HCT116 (cell line): ENCODE results near the gene FFAR3. TPM values are rescaled to one million over a fixed set of nuclear protein-coding genes. Genes with fewer than 3 reads are reported as not detected.

Source experiments
- ATAC-seq: fragments of 200-7000 bp; cut with Tn5 transposase; 2 replicates; pipeline ENCODE4 v1.9.1; 2020; ENCODE audit warnings: mild to moderate bottlenecking, moderate library complexity
- BruUV-seq: library from RNA; stranded (reverse); fragments of 400-500 nt; replicated peaks from 2 replicates; lab custom pipeline; 2021; lab: Mats Ljungman, UMichigan
- CTCF ChIA-PET: fragments of 300-600 bp; sonication (Branson Sonifier 250); formaldehyde crosslinking; loops from one replicate; lab custom pipeline; 2021; ENCODE audit warnings: antibody characterized with exemption; lab: Charles Lee
- POLR2A ChIA-PET: fragments of 300-600, 350-600 bp; sonication (Branson Sonifier 250); formaldehyde crosslinking; loops from one replicate; lab custom pipeline; 2021; ENCODE audit warnings: antibody characterized with exemption; lab: Charles Lee
- RAD21 ChIA-PET, 2 experiments: fragments of 300-600 bp; sonication (Branson Sonifier 250); formaldehyde crosslinking; loops; one replicate each; lab custom pipeline; 2023; ENCODE audit warnings: low total read pairs in 2 of 2; ENCODE audit not compliant: uncharacterized antibody in 2 of 2, unreplicated experiment in 2 of 2, low non-redundant PET in 1 of 2; lab: Charles Lee
- DNase-seq: peaks from one replicate; pipeline ENCODE4 v3.0.0-alpha.2; 2010; ENCODE audit warnings: low read depth, low spot score
- H2AFZ ChIP-seq: fragments of 200-600 bp; shearing (Covaris generic), sonication (generic); 2 replicates; pipeline ENCODE4 v1.6.1; 2017; ENCODE audit warnings: low read depth, mixed run types, mixed read lengths, antibody characterized with exemption, low read length; ENCODE audit not compliant: poor library complexity, severe bottlenecking
- H3K27ac ChIP-seq: 2 replicates; pipeline ENCODE4 v1.5.1; 2012; ENCODE audit warnings: low read depth, low read length
- H3K27me3 ChIP-seq: fragments of 200-600 bp; sonication (generic); 2 replicates; pipeline ENCODE4 v1.6.1; 2016; ENCODE audit warnings: mixed run types, low read length, mixed read lengths; ENCODE audit not compliant: insufficient read depth
- H3K36me3 ChIP-seq, 2 experiments: fragments of 200-500 bp in 1 of 2; fragments of 200-600 bp in 1 of 2; sonication (Bioruptor generic) in 1 of 2; sonication (generic) in 1 of 2; 2 replicates each; pipeline versions ENCODE4 v1.5.1 to v1.6.1; 2014 to 2016; ENCODE audit warnings: low read length in 2 of 2, inconsistent platforms in 1 of 2, mixed read lengths in 1 of 2, mixed run types in 1 of 2; ENCODE audit not compliant: insufficient read depth in 2 of 2, control insufficient read depth in 1 of 2
- H3K4me1 ChIP-seq, 2 experiments: fragments of 200-600 bp in 1 of 2; sonication (generic) in 1 of 2; 2 replicates each; pipeline versions ENCODE4 v1.5.1 to v1.6.1; 2012 to 2017; ENCODE audit warnings: low read length in 2 of 2, inconsistent platforms in 1 of 2, mild to moderate bottlenecking in 1 of 2, mixed read lengths in 1 of 2, mixed run types in 1 of 2, moderate library complexity in 1 of 2; ENCODE audit not compliant: insufficient read depth in 2 of 2, control insufficient read depth in 1 of 2
- H3K4me2 ChIP-seq: fragments of 200-600 bp; sonication (generic); 2 replicates; pipeline ENCODE4 v1.6.1; 2017; ENCODE audit warnings: mixed run types, low read length, mixed read lengths
- H3K4me3 ChIP-seq, 2 experiments: fragments of 200-600 bp in 1 of 2; sonication (generic) in 1 of 2; replicated peaks in 1 of 2; 2 replicates each; pipeline ENCODE4 v1.5.1; 2011 to 2016; ENCODE audit warnings: low read length in 2 of 2, control low read depth in 1 of 2, low read depth in 1 of 2, mild to moderate bottlenecking in 1 of 2, mixed read lengths in 1 of 2, mixed run types in 1 of 2
- H3K79me2 ChIP-seq: fragments of 200-600 bp; sonication (generic); 2 replicates; pipeline ENCODE4 v1.6.1; 2017; ENCODE audit warnings: mild to moderate bottlenecking, mixed run types, low read length, moderate library complexity, mixed read lengths; ENCODE audit not compliant: insufficient read depth
- H3K9ac ChIP-seq: fragments of 200-600 bp; sonication (generic); 2 replicates; pipeline ENCODE4 v1.6.1; 2016; ENCODE audit warnings: low read length, mixed read lengths
- H3K9me2 ChIP-seq: fragments of 200-600 bp; sonication (generic), shearing (Covaris generic); 2 replicates; pipeline ENCODE4 v1.6.1; 2017; ENCODE audit warnings: mixed run types, mild to moderate bottlenecking, moderate library complexity; ENCODE audit not compliant: insufficient read depth
- H3K9me3 ChIP-seq, 2 experiments: fragments of 200-500 bp in 1 of 2; fragments of 200-600 bp in 1 of 2; sonication (Bioruptor generic) in 1 of 2; sonication (generic) in 1 of 2; 2 replicates each; pipeline ENCODE4 v1.6.1; 2014 to 2017; ENCODE audit warnings: low read length in 2 of 2, mixed read lengths in 2 of 2, inconsistent platforms in 1 of 2, low read depth in 1 of 2, mild to moderate bottlenecking in 1 of 2, mixed run types in 1 of 2, moderate library complexity in 1 of 2; ENCODE audit not compliant: control insufficient read depth in 1 of 2, insufficient read depth in 1 of 2
- H4K20me1 ChIP-seq: fragments of 200-600 bp; sonication (generic), shearing (Covaris generic); 2 replicates; pipeline ENCODE4 v1.6.1; 2017; ENCODE audit warnings: mixed run types, mild to moderate bottlenecking, moderate library complexity; ENCODE audit not compliant: insufficient read depth
- ATF3 ChIP-seq: IDR thresholded peaks from 2 replicates; pipeline ENCODE4 v1.6.1; 2012
- CEBPB ChIP-seq: IDR thresholded peaks from 2 replicates; pipeline ENCODE4 v1.6.1; 2012; ENCODE audit warnings: low read depth
- EZH2 ChIP-seq: fragments of 200-600 bp; sonication (generic); IDR thresholded peaks from 2 replicates; pipeline ENCODE4 v1.6.1; 2017; ENCODE audit warnings: antibody characterized with exemption, mixed run types
- EZH2phosphoT487 ChIP-seq: fragments of 200-600 bp; IDR thresholded peaks from 2 replicates; pipeline ENCODE4 v1.6.1; 2018; ENCODE audit warnings: antibody characterized with exemption, borderline replicate concordance
- FOSL1 ChIP-seq: IDR thresholded peaks from 2 replicates; pipeline ENCODE4 v1.6.1; 2012; ENCODE audit warnings: low read depth
- MAX ChIP-seq: IDR thresholded peaks from 2 replicates; pipeline ENCODE4 v1.6.1; 2012
- POLR2A ChIP-seq: IDR thresholded peaks from 2 replicates; pipeline ENCODE4 v1.7.0; 2011; ENCODE audit warnings: borderline replicate concordance; ENCODE audit not compliant: insufficient read depth, insufficient read length; ENCODE audit errors: extremely low read depth
- RAD21 ChIP-seq: IDR thresholded peaks from 2 replicates; pipeline ENCODE4 v1.6.1; 2012; ENCODE audit warnings: low read depth, mild to moderate bottlenecking
- REST ChIP-seq: IDR thresholded peaks from 2 replicates; pipeline ENCODE4 v1.6.1; 2012; ENCODE audit warnings: low read depth
- SIN3A ChIP-seq: IDR thresholded peaks from 2 replicates; pipeline ENCODE4 v1.6.1; 2012; ENCODE audit warnings: low read depth
- SRF ChIP-seq: IDR thresholded peaks from 2 replicates; pipeline ENCODE4 v1.6.1; 2012; ENCODE audit warnings: low read depth
- TCF7L2 ChIP-seq: IDR thresholded peaks from 2 replicates; pipeline ENCODE4 v1.7.0; 2011; ENCODE audit warnings: borderline replicate concordance, inconsistent platforms; ENCODE audit not compliant: insufficient read depth, insufficient read length; ENCODE audit errors: extremely low read depth
- YY1 ChIP-seq: IDR thresholded peaks from 2 replicates; pipeline ENCODE4 v1.6.1; 2011; ENCODE audit warnings: low read length, low read depth, moderate library complexity, mild to moderate bottlenecking; ENCODE audit not compliant: insufficient replicate concordance; ENCODE audit errors: extremely low read depth
- ZFX ChIP-seq: fragments of 450-650 bp; IDR thresholded peaks from 2 replicates; pipeline ENCODE4 v1.6.1; 2017
- intact Hi-C: fragments of 100-400 bp; cut with micrococcal nuclease; formaldehyde crosslinking; loops from 2 replicates; pipeline ENCODE4 v1.10.0; 2022
- total RNA-seq: library from RNA; stranded (reverse); gene quantifications from one replicate; pipeline ENCODE4 v1.2.1, GENCODE V29; 2021; ENCODE audit not compliant: unreplicated experiment

Gene FFAR3
- total RNA-seq, 1 experiment from 2014 or later = not detected

- Histone ChIP-seq H3K4me2 (no peak overlapping the region), H3K9ac (no peak overlapping the region), H3K27me3 (no peaks in the 10 kb centered on the region), H3K79me2 (no peaks in the 10 kb centered on the region), H3K27ac (no peak overlapping the region), H3K4me3 (no peak overlapping the region), H2AFZ (no peak overlapping the region), H3K9me3 (no peaks in the 10 kb centered on the region), H4K20me1 (no peaks in the 10 kb centered on the region), H3K9me2 (no peaks in the 10 kb centered on the region)
- ATAC-seq = no peak
- BruUV-seq = no TSS peak
- ChIA-PET POLR2A (no interaction called here), CTCF (interaction anchor here (0.7 to 1.5 kb wide), 2 partner anchors 9 to 45 kb away, joined by 3 to 4 read pairs; no protein-coding TSS in a partner anchor)
- no peak for DNase-seq
- TF ChIP-seq FOSL1 = no peak
- TF ChIP-seq CEBPB = no peak
- TF ChIP-seq RAD21 = no peak
- TF ChIP-seq ZFX = no peak
- TF ChIP-seq EZH2 = no peak
- no peak for TF ChIP-seq SIN3A
- no peak for TF ChIP-seq REST
- no peak for TF ChIP-seq POLR2A
- no peak for TF ChIP-seq ATF3
- TF ChIP-seq YY1 = no peak
- no peak for TF ChIP-seq TCF7L2
- TF ChIP-seq EZH2phosphoT487 = no peak
- TF ChIP-seq MAX = no peak
- TF ChIP-seq SRF = no peak
- TF ChIP-seq, all 23 proteins: peak for 0
- intact Hi-C loops = no loop called here
- RAD21 ChIA-PET = no interaction called here
- Histone ChIP-seq H3K4me1 (peaks cover 22 to 52% of the 10 kb centered on the region in 2 experiments), H3K36me3 (no peaks in the 10 kb centered on the region)
These were observed 43.3 kb upstream of the FFAR3 start for GRCh38 chr19:35314858-35315470.
